NCI-H1694 (cell line): ENCODE data around the gene PROCA1.

Experiments used
- DNase-seq: peaks from one replicate; lab custom pipeline; 2025; lab: John Stamatoyannopoulos, UW

PROCA1 gene

DNA sequence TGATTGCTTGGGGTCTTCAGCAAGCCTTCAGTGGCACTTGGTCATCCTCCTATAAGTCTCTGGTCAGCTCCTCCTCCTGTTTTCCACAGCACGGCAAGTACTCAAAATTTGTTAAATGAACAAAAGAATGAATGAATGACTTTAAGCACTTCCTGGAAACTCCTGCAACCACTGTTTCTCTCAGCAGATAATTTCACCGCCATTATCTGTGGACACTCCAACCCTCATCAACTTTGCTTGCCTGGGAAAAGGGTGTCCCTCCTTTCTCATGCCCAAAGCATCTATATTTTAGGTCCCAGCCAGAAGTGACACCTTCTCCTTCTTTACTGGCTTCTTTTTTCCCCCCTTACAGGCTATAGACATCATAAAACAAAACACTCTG is 4.4 kb downstream of the PROCA1 start:
- DNase-seq = no peak

DNA sequence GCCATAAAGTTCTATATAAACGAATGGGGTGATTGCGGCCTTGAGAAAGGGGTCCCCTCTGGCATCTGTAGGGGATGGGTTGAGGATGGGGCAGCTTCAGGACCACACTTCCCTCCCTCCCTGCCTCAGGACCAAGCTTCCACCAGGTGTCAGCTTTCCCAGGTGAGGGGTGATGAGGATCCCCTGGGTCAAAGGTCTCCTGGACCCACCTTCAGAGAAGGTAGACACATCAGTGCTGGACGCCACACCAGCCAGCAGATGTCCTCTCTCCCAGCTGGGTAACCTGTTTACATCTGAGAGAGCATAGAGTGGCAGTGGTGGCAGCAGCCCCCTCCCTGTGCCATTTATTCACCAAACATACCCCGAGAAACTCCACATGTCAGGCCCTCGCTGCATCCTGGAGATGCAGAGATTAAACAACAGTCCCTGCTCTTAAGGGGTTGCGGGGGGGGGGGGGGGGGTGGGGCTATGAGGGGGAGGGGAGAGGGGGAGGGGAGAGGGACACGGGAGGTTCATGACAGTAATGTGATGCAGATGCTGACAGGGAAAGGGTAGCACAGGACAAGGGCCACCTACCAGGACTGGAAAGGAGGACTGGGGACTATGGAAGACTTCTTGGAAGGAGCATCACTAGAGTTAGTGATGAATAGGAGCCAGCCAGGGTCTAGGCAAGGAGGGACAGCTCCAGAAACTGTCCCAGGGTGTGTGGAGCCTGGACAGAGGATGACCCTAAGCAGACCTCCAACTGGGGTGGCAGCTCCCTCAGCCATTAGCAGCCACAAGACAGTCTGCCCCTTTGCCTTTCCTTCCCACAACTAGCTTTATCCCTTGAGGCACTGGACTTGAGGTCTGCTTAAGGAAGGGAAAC is 5.0 kb downstream of the PROCA1 start:
- no peak for DNase-seq

DNA sequence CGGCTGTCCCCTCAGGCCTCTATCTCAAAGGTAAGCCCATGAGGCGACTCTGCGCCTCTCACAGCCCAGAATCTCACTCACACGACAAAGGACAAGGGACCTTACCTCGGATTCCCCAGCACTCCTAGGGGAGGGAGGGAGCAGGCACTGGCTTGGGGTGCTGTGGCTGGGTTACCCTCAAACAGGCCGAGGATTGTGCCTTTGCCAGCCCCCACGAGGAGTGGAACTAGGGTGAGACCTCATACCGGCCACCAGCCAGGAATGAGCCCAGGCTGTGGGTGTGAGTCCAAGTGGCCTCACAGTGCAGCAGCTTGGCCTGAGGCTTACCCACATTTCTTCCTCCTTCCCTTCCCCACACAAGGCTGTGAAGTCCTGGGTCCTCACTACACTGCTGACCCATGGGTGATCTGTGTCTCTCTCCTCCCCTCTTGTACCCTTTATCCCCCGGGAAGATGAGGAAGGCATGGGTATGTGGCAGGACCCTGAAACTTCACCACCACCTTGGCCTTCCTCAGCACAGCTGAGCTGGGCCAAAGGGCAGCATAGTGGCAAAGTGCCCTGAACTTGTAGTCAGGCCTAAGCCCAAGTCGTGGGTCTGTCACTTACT is 5.9 kb downstream of the PROCA1 start:
- DNase-seq = no peak

DNA sequence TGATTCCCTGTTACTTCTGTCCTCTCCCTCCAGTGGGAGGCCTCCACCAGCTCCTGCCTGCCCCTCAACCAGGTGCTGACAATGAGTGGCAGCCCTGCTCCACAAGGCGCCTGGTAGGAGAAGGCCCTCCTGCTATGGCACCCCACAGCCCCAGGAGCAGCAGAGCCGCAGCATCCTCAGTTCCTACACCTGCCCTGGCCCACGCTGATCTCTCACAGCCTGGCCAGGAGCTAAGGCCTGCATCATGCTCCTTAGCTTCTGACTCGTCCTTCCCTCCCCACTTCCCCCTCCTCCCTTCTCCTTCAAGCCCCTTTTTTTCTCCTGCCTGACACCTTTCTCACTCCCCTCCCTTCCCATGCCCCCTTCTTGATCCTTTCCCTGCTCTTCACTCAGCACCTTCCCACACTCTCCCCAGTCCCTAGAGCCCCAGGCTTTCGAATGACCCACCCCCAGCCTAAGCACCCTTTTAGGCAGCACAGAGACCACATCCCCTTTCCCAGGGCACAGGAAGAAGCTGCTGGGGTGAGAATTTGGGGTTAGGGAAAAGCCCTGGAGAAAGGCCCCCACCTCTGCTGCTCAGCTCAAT is 6.5 kb downstream of the PROCA1 start:
- no peak for DNase-seq

GRCh38 chr17:28704219-28704858 is 7.3 kb downstream of the PROCA1 start:
- no peak for DNase-seq

GRCh38 chr17:28703552-28704218 is 8.0 kb downstream of the PROCA1 start:
- DNase-seq = no peak

DNA sequence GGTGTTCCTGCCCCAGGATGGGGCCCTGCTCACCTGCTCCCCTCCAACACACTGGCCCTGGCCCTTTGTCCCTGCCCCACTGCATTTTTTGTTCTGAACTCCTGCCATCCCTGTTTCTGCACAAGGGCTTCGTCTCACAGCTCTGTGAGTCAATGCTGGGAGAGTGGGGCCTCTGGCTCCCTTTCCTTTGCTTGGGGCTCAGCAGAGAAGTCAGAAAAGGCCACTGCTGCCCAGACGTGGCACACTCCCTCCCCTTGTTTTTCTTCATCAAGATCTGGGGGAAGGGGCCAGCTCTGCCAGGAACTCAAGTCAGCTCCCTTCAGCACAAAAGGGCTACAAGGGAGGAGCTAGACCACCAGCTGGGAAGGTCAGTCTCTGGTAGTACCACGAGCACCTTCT is 8.9 kb downstream of the PROCA1 start:
- DNase-seq = no peak

- no peak for DNase-seq
Observed at GRCh38 chr17:28702026-28702751, 9.5 kb downstream of the PROCA1 start.

DNA sequence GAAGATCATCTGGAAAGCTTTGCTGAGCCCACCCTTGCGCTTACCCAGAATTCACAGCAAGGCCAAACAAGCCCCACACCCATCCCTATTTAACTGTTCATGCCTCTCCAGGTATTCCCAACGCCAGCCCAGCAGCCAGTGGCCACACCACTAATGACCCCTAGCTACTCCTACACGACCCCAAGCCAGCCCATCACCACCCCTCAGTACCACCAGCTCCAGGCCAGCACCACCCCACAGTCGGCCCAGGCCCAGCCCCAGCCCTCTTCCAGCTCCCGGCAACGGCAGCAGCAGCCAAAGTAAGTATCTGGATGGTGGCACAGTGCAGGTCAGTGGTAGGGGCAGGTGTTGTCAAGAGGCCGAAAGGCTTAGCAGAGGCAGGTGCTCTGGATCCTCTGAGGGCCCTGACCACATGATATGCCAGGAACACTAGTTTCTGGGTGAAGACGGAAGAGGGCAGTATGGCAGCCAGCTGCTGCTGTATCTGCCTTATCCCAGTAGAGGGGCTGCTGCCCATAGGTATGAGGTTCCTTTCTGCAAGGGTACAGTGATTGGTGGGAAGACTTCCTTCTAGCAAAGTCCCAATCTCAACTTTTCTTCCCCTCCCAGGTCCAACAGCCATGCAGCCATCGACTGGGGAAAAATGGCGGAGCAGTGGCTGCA is 10.7 kb downstream of the PROCA1 start:
- no peak for DNase-seq

- DNase-seq = no peak
Observed at GRCh38 chr17:28700278-28700677, 11.4 kb downstream of the PROCA1 start.

- DNase-seq = no peak
Observed at GRCh38 chr17:28698253-28698941, 13.3 kb downstream of the PROCA1 start.

DNA sequence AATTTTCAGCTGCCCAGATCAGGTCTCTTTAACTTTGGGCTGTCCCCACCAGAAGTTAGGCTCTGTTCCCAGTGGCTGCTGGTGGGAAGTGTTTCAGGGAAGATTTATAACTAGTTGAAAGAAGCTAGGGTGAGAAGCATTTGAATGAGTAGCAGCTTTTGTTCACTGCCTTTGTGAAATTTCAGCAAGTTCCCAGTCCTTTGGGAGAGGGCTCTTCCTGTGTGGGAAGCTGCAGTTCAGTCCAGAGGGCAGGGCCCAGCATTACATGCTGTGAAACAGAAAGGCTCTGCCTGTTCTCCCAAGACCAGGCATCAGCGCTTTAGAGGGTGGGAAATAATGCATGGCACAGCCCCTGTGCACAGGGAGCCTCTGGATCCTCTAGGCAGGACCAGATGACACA is 17.8 kb downstream of the PROCA1 start:
- no peak for DNase-seq

- no peak for DNase-seq
Observed at GRCh38 chr17:28689011-28689410, 22.7 kb downstream of the PROCA1 start.

- DNase-seq = no peak
Observed at GRCh38 chr17:28688481-28688880, 23.2 kb downstream of the PROCA1 start.

- DNase-seq = no peak
Observed at GRCh38 chr17:28686296-28686695, 25.4 kb downstream of the PROCA1 start.

DNA sequence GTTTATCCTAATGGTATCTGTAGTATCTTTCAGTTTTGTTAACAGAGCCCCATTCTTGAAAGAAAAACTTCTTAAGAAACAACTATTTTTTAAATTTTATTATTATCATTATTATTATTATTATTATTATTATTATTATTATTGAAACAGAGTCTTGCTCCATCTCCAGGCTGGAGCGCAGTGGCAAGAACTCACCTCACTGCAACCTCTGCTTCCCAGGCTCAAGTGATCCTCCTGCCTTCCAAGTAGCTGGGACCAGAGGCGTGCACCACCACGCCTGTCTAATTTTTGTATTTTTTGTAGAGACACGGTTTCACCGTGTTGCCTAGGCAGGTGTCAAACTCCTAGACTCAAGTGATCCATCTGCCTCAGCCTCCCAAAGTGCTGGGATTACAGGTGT is 26.3 kb downstream of the PROCA1 start:
- no peak for DNase-seq

- DNase-seq = peak; percentile 10
Observed at GRCh38 chr17:28684963-28685362, 26.7 kb downstream of the PROCA1 start.

DNA sequence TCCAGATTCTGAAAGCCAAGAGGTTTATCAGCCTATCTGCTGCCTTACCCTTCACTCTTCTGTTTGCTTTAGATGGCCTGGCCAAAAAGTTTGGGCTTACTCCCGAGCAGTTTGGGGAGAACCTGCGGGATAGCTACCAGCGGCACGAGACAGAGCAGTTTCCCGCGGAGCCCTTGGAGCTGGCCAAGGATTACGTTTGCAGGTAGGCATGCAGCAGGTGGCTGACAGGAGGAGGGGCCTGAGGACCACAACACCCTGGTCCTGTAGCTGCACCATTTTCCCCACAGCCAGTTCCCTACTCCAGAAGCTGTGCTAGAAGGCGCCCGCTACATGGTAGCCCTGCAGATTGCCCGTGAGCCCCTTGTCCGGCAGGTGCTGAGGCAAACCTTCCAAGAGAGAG is 29.0 kb downstream of the PROCA1 start:
- DNase-seq = no peak

DNA sequence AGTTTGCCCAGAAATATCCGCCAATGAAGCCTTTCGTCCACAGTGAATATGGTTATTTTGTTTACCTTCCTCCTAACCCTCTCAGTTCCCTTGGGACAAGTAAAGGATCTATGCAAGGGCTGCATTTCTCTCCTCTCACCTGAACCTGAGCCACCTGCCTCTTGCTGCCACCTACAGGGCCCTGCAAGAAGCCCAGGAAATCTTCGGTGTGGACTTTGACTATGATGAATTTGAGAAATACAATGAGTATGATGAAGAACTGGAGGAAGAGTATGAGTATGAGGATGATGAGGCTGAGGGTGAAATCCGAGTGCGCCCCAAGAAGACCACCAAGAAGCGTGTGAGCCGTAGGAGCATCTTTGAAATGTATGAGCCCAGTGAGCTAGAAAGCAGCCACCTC is 35.7 kb downstream of the PROCA1 start:
- DNase-seq = no peak

GRCh38 chr17:28675490-28675889 is 36.2 kb downstream of the PROCA1 start:
- no peak for DNase-seq
